ENCODE results near the gene CLASP2.

GRCh38 chr3:33717866-33718594 lies at the start of gene CLASP2:
- TF ChIP-seq CTCF (IDR thresholded peaks at IDR 0.05; ENCODE audit: insufficient read depth, low read length, poor library complexity, severe bottlenecking) (no peak), EZH2phosphoT487 (conservative IDR thresholded peaks at IDR 0.05; ENCODE audit: low read length) (no peak)

Measured in SU-DHL-6 (cell line).